ENCODE measurements around the gene KCNE4.

The KCNE4 gene

GRCh38 chr2:223066721-223067120 is 14.7 kb downstream of the KCNE4 start:
- H3K4me3 ChIP-seq (ENCODE audit: low read depth, low read length), result no peak overlapping the region
- TF ChIP-seq CTCF (IDR thresholded peaks at IDR 0.05; ENCODE audit: low read depth, low read length), result no peak
- no peak for DNase-seq (ENCODE audit: low read depth)

DNA sequence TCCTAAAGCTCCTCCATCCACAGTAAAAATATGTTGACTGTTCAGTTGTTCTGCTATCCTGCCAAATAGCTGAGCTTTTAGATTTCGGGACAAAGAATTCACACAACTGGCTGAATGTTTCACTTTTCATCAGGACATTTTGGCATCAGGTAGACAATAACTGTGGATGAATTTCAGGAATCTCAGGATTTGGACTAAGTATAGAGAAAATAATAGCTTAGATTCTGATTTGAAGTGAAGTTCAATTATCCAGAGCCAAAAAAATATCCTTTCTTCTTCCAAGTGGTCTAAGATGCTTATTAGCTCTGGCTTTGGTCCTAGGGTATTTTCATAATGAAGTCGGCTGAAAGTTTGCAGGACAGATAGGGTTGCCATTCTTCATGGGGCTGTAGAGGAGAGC is 16.1 kb downstream of the KCNE4 start:
- DNase-seq (ENCODE audit: low read depth), result no peak
- no peak for TF ChIP-seq MYC (IDR thresholded peaks at IDR 0.05; ENCODE audit: low read depth, low read length)
- no peak for TF ChIP-seq CTCF (IDR thresholded peaks at IDR 0.05; ENCODE audit: low read depth, low read length)
- no peak for TF ChIP-seq POLR2A (IDR thresholded peaks at IDR 0.05; ENCODE audit: extremely low read depth, insufficient read length)
- TF ChIP-seq, protein P1, sequence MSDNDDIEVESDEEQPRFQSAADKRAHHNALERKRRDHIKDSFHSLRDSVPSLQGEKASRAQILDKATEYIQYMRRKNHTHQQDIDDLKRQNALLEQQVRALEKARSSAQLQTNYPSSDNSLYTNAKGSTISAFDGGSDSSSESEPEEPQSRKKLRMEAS (IDR thresholded peaks at IDR 0.05; ENCODE audit: low read depth, low read length), result no peak
- no peak overlapping the region for H3K4me3 ChIP-seq (ENCODE audit: low read depth, low read length)

DNA sequence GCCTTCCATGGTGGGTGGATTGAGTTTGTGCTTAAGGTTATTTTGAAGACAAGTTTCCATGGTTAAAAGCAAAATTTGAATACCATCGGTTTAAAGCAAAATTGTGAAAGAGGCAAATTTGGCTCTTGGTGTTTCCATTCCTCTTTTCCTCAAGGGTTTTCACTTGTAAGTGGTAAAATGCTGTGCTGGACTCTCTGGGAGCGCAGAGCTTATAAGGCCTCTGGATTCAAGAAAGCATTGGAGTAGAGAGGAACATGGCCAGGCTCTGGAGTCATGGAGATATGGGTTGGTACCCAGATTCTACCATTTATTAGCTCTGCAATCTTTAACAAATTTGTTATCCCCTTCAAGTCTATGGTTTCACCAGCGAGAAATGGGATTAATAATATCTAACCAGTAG is 17.5 kb downstream of the KCNE4 start:
- H3K4me3 ChIP-seq (ENCODE audit: low read depth, low read length), result no peak overlapping the region
- TF ChIP-seq, protein P1 (IDR thresholded peaks at IDR 0.05; ENCODE audit: low read depth, low read length), result no peak
- TF ChIP-seq MYC (IDR thresholded peaks at IDR 0.05; ENCODE audit: low read depth, low read length) (no peak), CTCF (IDR thresholded peaks at IDR 0.05; ENCODE audit: low read depth, low read length) (no peak), POLR2A (IDR thresholded peaks at IDR 0.05; ENCODE audit: extremely low read depth, insufficient read length) (no peak)
- DNase-seq (ENCODE audit: low read depth), result no peak

- no peak for DNase-seq (ENCODE audit: low read depth)
- TF ChIP-seq MYC (IDR thresholded peaks at IDR 0.05; ENCODE audit: low read depth, low read length), result no peak
- TF ChIP-seq CTCF (IDR thresholded peaks at IDR 0.05; ENCODE audit: low read depth, low read length), result no peak
- TF ChIP-seq, protein P1 (IDR thresholded peaks at IDR 0.05; ENCODE audit: low read depth, low read length), result no peak
- TF ChIP-seq POLR2A (IDR thresholded peaks at IDR 0.05; ENCODE audit: extremely low read depth, insufficient read length), result no peak
- H3K4me3 ChIP-seq (ENCODE audit: low read depth, low read length), result no peak overlapping the region
Measured at GRCh38 chr2:223069988-223070387, 18.0 kb downstream of the KCNE4 start.

DNA sequence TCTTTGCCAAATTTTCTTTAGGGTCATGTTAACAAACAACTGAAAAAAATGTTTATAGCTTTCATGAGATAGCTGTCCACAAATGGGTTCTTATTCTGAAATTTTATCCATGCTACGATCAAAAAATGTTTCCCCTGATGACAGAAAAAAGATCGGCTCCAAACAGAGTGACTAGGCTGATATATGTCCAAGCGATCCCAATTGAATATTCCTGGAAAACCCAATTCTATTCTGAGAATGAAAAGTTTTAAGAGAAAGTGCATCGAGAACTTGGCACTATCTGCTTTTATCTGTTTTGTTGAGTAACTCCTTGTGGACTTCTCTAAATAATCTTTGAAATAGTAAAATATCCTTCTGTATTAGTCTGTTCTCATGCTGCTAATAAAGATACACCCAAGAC is 19.1 kb downstream of the KCNE4 start:
- no peak for DNase-seq (ENCODE audit: low read depth)
- H3K4me3 ChIP-seq (ENCODE audit: low read depth, low read length), result no peak overlapping the region
- TF ChIP-seq, protein P1 (IDR thresholded peaks at IDR 0.05; ENCODE audit: low read depth, low read length), result no peak
- TF ChIP-seq POLR2A (IDR thresholded peaks at IDR 0.05; ENCODE audit: extremely low read depth, insufficient read length) (no peak), MYC (IDR thresholded peaks at IDR 0.05; ENCODE audit: low read depth, low read length) (no peak)

GRCh38 chr2:223072826-223073225 is 20.8 kb downstream of the KCNE4 start:
- no peak overlapping the region for H3K4me3 ChIP-seq (ENCODE audit: low read depth, low read length)
- no peak for DNase-seq (ENCODE audit: low read depth)
- no peak for TF ChIP-seq POLR2A (IDR thresholded peaks at IDR 0.05; ENCODE audit: extremely low read depth, insufficient read length)
- no peak for TF ChIP-seq CTCF (IDR thresholded peaks at IDR 0.05; ENCODE audit: low read depth, low read length)
- TF ChIP-seq, protein P1 (IDR thresholded peaks at IDR 0.05; ENCODE audit: low read depth, low read length), result no peak
- TF ChIP-seq MYC (IDR thresholded peaks at IDR 0.05; ENCODE audit: low read depth, low read length), result no peak

Data from NB4 (cell line).